Lower leg skin (tissue), 3 donors: ENCODE measurements around the gene ERCC4.

Source experiments
- POLR2A ChIP-seq, 2 donors: fragments of 450-650 bp; IDR thresholded peaks; one replicate each; pipeline ENCODE4 v1.6.1; 2016 to 2017; ENCODE audit warnings: antibody characterized with exemption in 2 of 2, mild to moderate bottlenecking in 1 of 2, moderate library complexity in 1 of 2
- TF ChIP-seq, protein P1 (sequence below), 3 donors: fragments of 450-650 bp; IDR thresholded peaks; one replicate each; pipeline ENCODE4 v1.5.1; 2016; ENCODE audit warnings: antibody characterized with exemption in 3 of 3, mild to moderate bottlenecking in 3 of 3, moderate library complexity in 2 of 3

- TF ChIP-seq, protein P1, sequence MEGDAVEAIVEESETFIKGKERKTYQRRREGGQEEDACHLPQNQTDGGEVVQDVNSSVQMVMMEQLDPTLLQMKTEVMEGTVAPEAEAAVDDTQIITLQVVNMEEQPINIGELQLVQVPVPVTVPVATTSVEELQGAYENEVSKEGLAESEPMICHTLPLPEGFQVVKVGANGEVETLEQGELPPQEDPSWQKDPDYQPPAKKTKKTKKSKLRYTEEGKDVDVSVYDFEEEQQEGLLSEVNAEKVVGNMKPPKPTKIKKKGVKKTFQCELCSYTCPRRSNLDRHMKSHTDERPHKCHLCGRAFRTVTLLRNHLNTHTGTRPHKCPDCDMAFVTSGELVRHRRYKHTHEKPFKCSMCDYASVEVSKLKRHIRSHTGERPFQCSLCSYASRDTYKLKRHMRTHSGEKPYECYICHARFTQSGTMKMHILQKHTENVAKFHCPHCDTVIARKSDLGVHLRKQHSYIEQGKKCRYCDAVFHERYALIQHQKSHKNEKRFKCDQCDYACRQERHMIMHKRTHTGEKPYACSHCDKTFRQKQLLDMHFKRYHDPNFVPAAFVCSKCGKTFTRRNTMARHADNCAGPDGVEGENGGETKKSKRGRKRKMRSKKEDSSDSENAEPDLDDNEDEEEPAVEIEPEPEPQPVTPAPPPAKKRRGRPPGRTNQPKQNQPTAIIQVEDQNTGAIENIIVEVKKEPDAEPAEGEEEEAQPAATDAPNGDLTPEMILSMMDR (IDR thresholded peaks at IDR 0.05) = no peak
- no peak for TF ChIP-seq POLR2A (IDR thresholded peaks at IDR 0.05)
These were observed 16.7 kb downstream of the ERCC4 start for GRCh38 chr16:13936596-13937081.
